Liver (tissue), 9 donors: Measurements from ENCODE around the gene PAK4. TPM values are rescaled to one million over a fixed set of nuclear protein-coding genes. Genes with fewer than 3 reads are reported as not detected.

ENCODE experiments used
- DNase-seq: peaks from one replicate; pipeline ENCODE4 v3.0.0-alpha.2; 2017; ENCODE audit warnings: low spot score
- H3K27ac ChIP-seq, 2 donors: one replicate each; pipeline ENCODE4 v1.7.0; 2013; ENCODE audit warnings: inconsistent platforms in 2 of 2, low read length in 2 of 2, control low read depth in 1 of 2, low read depth in 1 of 2, mild to moderate bottlenecking in 1 of 2
- H3K27me3 ChIP-seq, 4 donors: one replicate each; pipeline versions ENCODE4 v1.6.1 to v1.7.0; 2013; ENCODE audit warnings: low read length in 3 of 4, inconsistent platforms in 1 of 4, mild to moderate bottlenecking in 1 of 4, moderate library complexity in 1 of 4; ENCODE audit not compliant: control insufficient read depth in 4 of 4, insufficient read depth in 4 of 4
- H3K36me3 ChIP-seq, 4 donors: one replicate each; pipeline versions ENCODE4 v1.6.1 to v1.7.0; 2013; ENCODE audit warnings: low read length in 3 of 4, mild to moderate bottlenecking in 3 of 4, low read depth in 1 of 4, moderate library complexity in 1 of 4; ENCODE audit not compliant: control insufficient read depth in 4 of 4, insufficient read depth in 3 of 4
- H3K4me1 ChIP-seq, 4 donors: one replicate each; pipeline versions ENCODE4 v1.6.1 to v1.7.0; 2013; ENCODE audit warnings: low read length in 3 of 4, mild to moderate bottlenecking in 3 of 4, moderate library complexity in 1 of 4; ENCODE audit not compliant: control insufficient read depth in 4 of 4, insufficient read depth in 4 of 4
- H3K4me3 ChIP-seq, 3 donors: one replicate each; pipeline versions ENCODE4 v1.6.1 to v1.7.0; 2013; ENCODE audit warnings: low read length in 3 of 3, control low read depth in 1 of 3, low read depth in 1 of 3, mild to moderate bottlenecking in 1 of 3
- H3K9ac ChIP-seq, 2 donors: one replicate each; pipeline ENCODE4 v1.7.0; 2013; ENCODE audit warnings: low read length in 2 of 2, mild to moderate bottlenecking in 2 of 2, moderate library complexity in 2 of 2, control low read depth in 1 of 2, low read depth in 1 of 2
- H3K9me3 ChIP-seq, 4 donors: one replicate each; pipeline versions ENCODE4 v1.6.1 to v1.7.0; 2013; ENCODE audit warnings: low read length in 3 of 4; ENCODE audit not compliant: control insufficient read depth in 4 of 4
- EGR1 ChIP-seq, 2 donors: IDR thresholded peaks; 2 replicates each; pipeline ENCODE4 v1.6.1; 2016 to 2018; ENCODE audit warnings: antibody characterized with exemption in 2 of 2, low read depth in 2 of 2
- FOXA1 ChIP-seq: IDR thresholded peaks from 2 replicates; pipeline ENCODE4 v1.6.1; 2016; ENCODE audit warnings: antibody characterized with exemption
- FOXA2 ChIP-seq: IDR thresholded peaks from 2 replicates; pipeline ENCODE4 v1.6.1; 2016; ENCODE audit warnings: antibody characterized with exemption
- GABPA ChIP-seq, 2 donors: IDR thresholded peaks in 1 of 2; conservative IDR thresholded peaks in 1 of 2; 2 replicates each; pipeline ENCODE4 v1.6.1; 2016; ENCODE audit warnings: antibody characterized with exemption in 2 of 2, mild to moderate bottlenecking in 1 of 2, moderate library complexity in 1 of 2
- HNF4A ChIP-seq, 2 donors: conservative IDR thresholded peaks; 2 replicates each; pipeline ENCODE4 v1.6.1; 2016; ENCODE audit warnings: antibody characterized with exemption in 2 of 2, mild to moderate bottlenecking in 2 of 2
- HNF4G ChIP-seq: IDR thresholded peaks from 2 replicates; pipeline ENCODE4 v1.6.1; 2016; ENCODE audit warnings: antibody characterized with exemption
- JUND ChIP-seq, 2 donors: IDR thresholded peaks; 2 replicates each; pipeline ENCODE4 v1.6.1; 2016; ENCODE audit warnings: antibody characterized with exemption in 2 of 2
- NR2F2 ChIP-seq: IDR thresholded peaks from 2 replicates; pipeline ENCODE4 v1.6.1; 2016; ENCODE audit warnings: antibody characterized with exemption
- RAD21 ChIP-seq, 2 donors: IDR thresholded peaks; 2 replicates each; pipeline ENCODE4 v1.6.1; 2016; ENCODE audit warnings: antibody characterized with exemption in 2 of 2, mild to moderate bottlenecking in 2 of 2
- RXRA ChIP-seq, 2 donors: IDR thresholded peaks; 2 replicates each; pipeline ENCODE4 v1.6.1; 2017 to 2018; ENCODE audit warnings: antibody characterized with exemption in 2 of 2, mild to moderate bottlenecking in 1 of 2
- SP1 ChIP-seq: IDR thresholded peaks from 2 replicates; pipeline ENCODE4 v1.6.1; 2018; ENCODE audit warnings: antibody characterized with exemption, mild to moderate bottlenecking
- TAF1 ChIP-seq: conservative IDR thresholded peaks from 2 replicates; pipeline ENCODE4 v1.6.1; 2016; ENCODE audit warnings: antibody characterized with exemption, mild to moderate bottlenecking
- YY1 ChIP-seq: IDR thresholded peaks from 2 replicates; pipeline ENCODE4 v1.6.1; 2016; ENCODE audit warnings: antibody characterized with exemption, mild to moderate bottlenecking
- WGBS: extraction: QIAGEN DNeasy Blood & Tissue Kit; methylation state at CpG from one replicate; pipeline ENCODE4 v1.1.7; 2013; 5-methylcytosine and 5-hydroxymethylcytosine counted together
- polyA plus RNA-seq, 2 donors: library from polyadenylated mRNA; stranded (reverse) in 1 of 2; unstranded in 1 of 2; fragments of 200-250 nt in 1 of 2; fragments of >200 nt in 1 of 2; fragmentation: Nextera tagmentation in 1 of 2; extraction: Ambion mirVana in 1 of 2; gene quantifications; one replicate each; pipeline versions ENCODE4 v1.2.1 to v1.2.3, GENCODE V29; 2013 to 2015
- total RNA-seq, 2 donors: library from RNA; depleted of rRNA; stranded (reverse); fragments of >200 nt; gene quantifications; one replicate each; pipeline ENCODE4 v1.2.3, GENCODE V29; 2014
- TF ChIP-seq, protein P1 (sequence below): IDR thresholded peaks from 2 replicates; pipeline ENCODE4 v1.6.1; 2016; ENCODE audit warnings: antibody characterized with exemption
- TF ChIP-seq, protein P2 (sequence below): fragments of 150-350 bp; IDR thresholded peaks from 2 replicates; pipeline ENCODE4 v1.5.1; 2017; ENCODE audit warnings: improper control_type of control experiment, low read depth, low read length; ENCODE audit not compliant: missing input control
- TF ChIP-seq, protein P3 (sequence below): IDR thresholded peaks from 2 replicates; pipeline ENCODE4 v1.6.1; 2016; ENCODE audit warnings: antibody characterized with exemption
- TF ChIP-seq, protein P4 (sequence below): IDR thresholded peaks from 2 replicates; pipeline ENCODE4 v1.6.1; 2016; ENCODE audit warnings: antibody characterized with exemption, mild to moderate bottlenecking
- donor health status: healthy.
- donor health status: healthy.
- donor health status: healthy.
- donor health status: healthy.
- donor health status: healthy.

The PAK4 gene
- total and polyA plus RNA-seq, 4 donors: 5.4 to 16.6 (median 7.7) TPM

DNA sequence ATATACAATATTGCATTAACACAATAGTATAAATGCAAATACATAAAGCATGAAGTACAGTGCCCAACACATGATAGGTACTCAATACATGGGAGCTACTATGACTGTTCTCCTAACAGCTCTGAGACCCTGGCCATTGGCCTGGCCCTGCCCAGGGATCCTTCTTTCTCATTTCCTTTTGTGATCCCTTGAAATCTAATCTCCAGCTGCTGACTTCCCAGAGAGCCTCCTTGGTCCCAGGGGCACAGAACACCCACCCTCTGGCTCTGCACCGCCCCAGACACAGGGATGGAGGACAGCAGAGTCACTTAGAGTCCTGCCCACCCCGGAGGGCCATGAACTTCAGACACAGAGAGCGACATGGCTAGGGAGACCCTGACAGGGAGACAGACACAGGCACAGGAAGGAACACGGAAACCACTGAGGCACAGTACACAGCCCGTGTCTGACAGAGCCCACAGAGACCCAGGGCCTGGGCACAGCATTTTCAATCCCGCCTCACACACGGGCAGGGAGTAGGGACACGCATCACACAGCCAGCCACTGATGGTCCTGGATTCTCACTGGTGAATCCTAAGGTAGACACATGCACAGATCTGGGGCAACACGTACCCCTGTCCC is 82.7 kb downstream of the PAK4 start:
- H3K27me3 ChIP-seq: peaks cover 0 to 3% (median 1%) of the 10 kb centered on the region in 4 donors
- H3K9ac ChIP-seq: no peak overlapping the region
- 81% methylated on average over 9 of the region's 9 CpGs for WGBS
- no peak for DNase-seq
- no peak overlapping the region for H3K27ac ChIP-seq
- TF ChIP-seq FOXA2 (no peak), NR2F2 (no peak), RXRA (IDR thresholded peaks at IDR 0.05) (no peak), YY1 (no peak), SP1 (no peak), TAF1 (no peak), JUND (IDR thresholded peaks at IDR 0.05) (no peak), HNF4A (conservative IDR thresholded peaks at IDR 0.05) (no peak), RAD21 (IDR thresholded peaks at IDR 0.05) (no peak), FOXA1 (no peak)
- TF ChIP-seq, protein P1, sequence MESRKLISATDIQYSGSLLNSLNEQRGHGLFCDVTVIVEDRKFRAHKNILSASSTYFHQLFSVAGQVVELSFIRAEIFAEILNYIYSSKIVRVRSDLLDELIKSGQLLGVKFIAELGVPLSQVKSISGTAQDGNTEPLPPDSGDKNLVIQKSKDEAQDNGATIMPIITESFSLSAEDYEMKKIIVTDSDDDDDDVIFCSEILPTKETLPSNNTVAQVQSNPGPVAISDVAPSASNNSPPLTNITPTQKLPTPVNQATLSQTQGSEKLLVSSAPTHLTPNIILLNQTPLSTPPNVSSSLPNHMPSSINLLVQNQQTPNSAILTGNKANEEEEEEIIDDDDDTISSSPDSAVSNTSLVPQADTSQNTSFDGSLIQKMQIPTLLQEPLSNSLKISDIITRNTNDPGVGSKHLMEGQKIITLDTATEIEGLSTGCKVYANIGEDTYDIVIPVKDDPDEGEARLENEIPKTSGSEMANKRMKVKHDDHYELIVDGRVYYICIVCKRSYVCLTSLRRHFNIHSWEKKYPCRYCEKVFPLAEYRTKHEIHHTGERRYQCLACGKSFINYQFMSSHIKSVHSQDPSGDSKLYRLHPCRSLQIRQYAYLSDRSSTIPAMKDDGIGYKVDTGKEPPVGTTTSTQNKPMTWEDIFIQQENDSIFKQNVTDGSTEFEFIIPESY: no peak
- TF ChIP-seq, protein P2, sequence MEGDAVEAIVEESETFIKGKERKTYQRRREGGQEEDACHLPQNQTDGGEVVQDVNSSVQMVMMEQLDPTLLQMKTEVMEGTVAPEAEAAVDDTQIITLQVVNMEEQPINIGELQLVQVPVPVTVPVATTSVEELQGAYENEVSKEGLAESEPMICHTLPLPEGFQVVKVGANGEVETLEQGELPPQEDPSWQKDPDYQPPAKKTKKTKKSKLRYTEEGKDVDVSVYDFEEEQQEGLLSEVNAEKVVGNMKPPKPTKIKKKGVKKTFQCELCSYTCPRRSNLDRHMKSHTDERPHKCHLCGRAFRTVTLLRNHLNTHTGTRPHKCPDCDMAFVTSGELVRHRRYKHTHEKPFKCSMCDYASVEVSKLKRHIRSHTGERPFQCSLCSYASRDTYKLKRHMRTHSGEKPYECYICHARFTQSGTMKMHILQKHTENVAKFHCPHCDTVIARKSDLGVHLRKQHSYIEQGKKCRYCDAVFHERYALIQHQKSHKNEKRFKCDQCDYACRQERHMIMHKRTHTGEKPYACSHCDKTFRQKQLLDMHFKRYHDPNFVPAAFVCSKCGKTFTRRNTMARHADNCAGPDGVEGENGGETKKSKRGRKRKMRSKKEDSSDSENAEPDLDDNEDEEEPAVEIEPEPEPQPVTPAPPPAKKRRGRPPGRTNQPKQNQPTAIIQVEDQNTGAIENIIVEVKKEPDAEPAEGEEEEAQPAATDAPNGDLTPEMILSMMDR: no peak
- TF ChIP-seq, protein P3, sequence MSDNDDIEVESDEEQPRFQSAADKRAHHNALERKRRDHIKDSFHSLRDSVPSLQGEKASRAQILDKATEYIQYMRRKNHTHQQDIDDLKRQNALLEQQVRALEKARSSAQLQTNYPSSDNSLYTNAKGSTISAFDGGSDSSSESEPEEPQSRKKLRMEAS: no peak
- H3K4me3 ChIP-seq: no peak overlapping the region
- no peaks in the 10 kb centered on the region for H3K36me3 ChIP-seq
- no peaks in the 10 kb centered on the region for H3K4me1 ChIP-seq
- H3K9me3 ChIP-seq: no peaks in the 10 kb centered on the region

DNA sequence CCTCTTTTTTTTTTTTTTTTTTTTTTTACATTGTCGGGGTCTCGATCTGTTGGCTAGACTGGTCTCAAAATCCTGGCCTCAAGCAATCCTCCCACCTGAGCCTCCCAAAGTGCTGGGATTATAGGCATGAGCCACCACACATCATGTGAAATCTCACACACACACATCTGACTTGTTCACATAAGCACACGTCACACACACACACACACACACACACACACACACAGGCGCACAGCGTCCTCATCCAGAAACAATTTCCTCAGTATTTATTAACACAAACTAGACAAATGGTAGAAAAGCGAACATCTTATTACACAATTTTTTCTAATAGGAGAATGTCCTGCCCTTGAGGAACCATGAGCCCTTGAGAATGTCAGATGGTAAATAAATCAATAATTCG is 83.6 kb downstream of the PAK4 start:
- Histone ChIP-seq H3K9me3 (no peaks in the 10 kb centered on the region), H3K36me3 (no peaks in the 10 kb centered on the region), H3K9ac (no peak overlapping the region), H3K27ac (no peak overlapping the region), H3K4me3 (no peak overlapping the region), H3K4me1 (no peaks in the 10 kb centered on the region), H3K27me3 (no peaks in the 10 kb centered on the region)
- TF ChIP-seq RAD21 (IDR thresholded peaks at IDR 0.05) (no peak), HNF4G (no peak), NR2F2 (no peak), RXRA (IDR thresholded peaks at IDR 0.05) (no peak), EGR1 (IDR thresholded peaks at IDR 0.05; ENCODE audit: low read depth in 2 of 2) (no peak), FOXA2 (no peak), TAF1 (no peak), YY1 (no peak), GABPA (IDR thresholded peaks at IDR 0.05 in 1 of 2, conservative IDR thresholded peaks at IDR 0.05 in 1 of 2) (no peak)
- TF ChIP-seq, protein P4, sequence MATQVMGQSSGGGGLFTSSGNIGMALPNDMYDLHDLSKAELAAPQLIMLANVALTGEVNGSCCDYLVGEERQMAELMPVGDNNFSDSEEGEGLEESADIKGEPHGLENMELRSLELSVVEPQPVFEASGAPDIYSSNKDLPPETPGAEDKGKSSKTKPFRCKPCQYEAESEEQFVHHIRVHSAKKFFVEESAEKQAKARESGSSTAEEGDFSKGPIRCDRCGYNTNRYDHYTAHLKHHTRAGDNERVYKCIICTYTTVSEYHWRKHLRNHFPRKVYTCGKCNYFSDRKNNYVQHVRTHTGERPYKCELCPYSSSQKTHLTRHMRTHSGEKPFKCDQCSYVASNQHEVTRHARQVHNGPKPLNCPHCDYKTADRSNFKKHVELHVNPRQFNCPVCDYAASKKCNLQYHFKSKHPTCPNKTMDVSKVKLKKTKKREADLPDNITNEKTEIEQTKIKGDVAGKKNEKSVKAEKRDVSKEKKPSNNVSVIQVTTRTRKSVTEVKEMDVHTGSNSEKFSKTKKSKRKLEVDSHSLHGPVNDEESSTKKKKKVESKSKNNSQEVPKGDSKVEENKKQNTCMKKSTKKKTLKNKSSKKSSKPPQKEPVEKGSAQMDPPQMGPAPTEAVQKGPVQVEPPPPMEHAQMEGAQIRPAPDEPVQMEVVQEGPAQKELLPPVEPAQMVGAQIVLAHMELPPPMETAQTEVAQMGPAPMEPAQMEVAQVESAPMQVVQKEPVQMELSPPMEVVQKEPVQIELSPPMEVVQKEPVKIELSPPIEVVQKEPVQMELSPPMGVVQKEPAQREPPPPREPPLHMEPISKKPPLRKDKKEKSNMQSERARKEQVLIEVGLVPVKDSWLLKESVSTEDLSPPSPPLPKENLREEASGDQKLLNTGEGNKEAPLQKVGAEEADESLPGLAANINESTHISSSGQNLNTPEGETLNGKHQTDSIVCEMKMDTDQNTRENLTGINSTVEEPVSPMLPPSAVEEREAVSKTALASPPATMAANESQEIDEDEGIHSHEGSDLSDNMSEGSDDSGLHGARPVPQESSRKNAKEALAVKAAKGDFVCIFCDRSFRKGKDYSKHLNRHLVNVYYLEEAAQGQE: no peak
- TF ChIP-seq, protein P2: no peak
- TF ChIP-seq, protein P1: no peak
- TF ChIP-seq, protein P3: no peak
- no peak for DNase-seq
- WGBS: 77% methylated on average over 7 of the region's 7 CpGs
